Activated T-cell treated with anti-CD3 and anti-CD28 coated beads for 1 hour (primary cell): ENCODE measurements around the gene PFN3.
A peak's percentile ranks its signal among the peaks of the same experiment; 100 is the strongest.
"Not testable (repeated sequence)": the region's sequence is repeated elsewhere in the genome, so short reads cannot be mapped to it uniquely, and the experiment has no call there.

Source experiments
- DNase-seq: peaks from one replicate; pipeline ENCODE4 v3.0.0-alpha.2; 2020; ENCODE audit warnings: low read depth

The PFN3 gene

GRCh38 chr5:177393206-177393765, 7.2 kb downstream of the PFN3 start:
- no peak for DNase-seq

GRCh38 chr5:177392765-177393164, 7.7 kb downstream of the PFN3 start:
- DNase-seq = no peak

GRCh38 chr5:177390363-177391300, 9.8 kb downstream of the PFN3 start:
- DNase-seq = peak; percentile 80

- no peak for DNase-seq
These were observed 11.0 kb downstream of the PFN3 start for GRCh38 chr5:177389241-177390169.

GRCh38 chr5:177388521-177389052, 11.9 kb downstream of the PFN3 start:
- DNase-seq = no peak

- DNase-seq = no peak
These were observed 13.1 kb downstream of the PFN3 start for GRCh38 chr5:177387405-177387804.

GRCh38 chr5:177386542-177386941, 13.9 kb downstream of the PFN3 start:
- DNase-seq = no peak

GRCh38 chr5:177385720-177386119, 14.7 kb downstream of the PFN3 start:
- no peak for DNase-seq

GRCh38 chr5:177384134-177384533, 16.3 kb downstream of the PFN3 start, which contains the start of gene SLC34A1:
SLC34A1 (plus strand) TSS chr5:177384434; CDS start chr5:177385742, 1,308 bp downstream.
- no peak for DNase-seq

GRCh38 chr5:177383181-177383580, 17.3 kb downstream of the PFN3 start:
- no peak for DNase-seq

- DNase-seq = no peak
These were observed 17.9 kb downstream of the PFN3 start for GRCh38 chr5:177382423-177383029.

GRCh38 chr5:177380805-177381126, 19.7 kb downstream of the PFN3 start:
- no peak for DNase-seq

- DNase-seq = no peak
These were observed 21.3 kb downstream of the PFN3 start for GRCh38 chr5:177378884-177379883.

GRCh38 chr5:177377851-177378776, 22.3 kb downstream of the PFN3 start:
- no peak for DNase-seq

- no peak for DNase-seq
These were observed 24.4 kb downstream of the PFN3 start for GRCh38 chr5:177376107-177376506.

GRCh38 chr5:177375516-177375915, 24.9 kb downstream of the PFN3 start:
- not testable (repeated sequence) for DNase-seq

- DNase-seq = no peak
These were observed 26.2 kb downstream of the PFN3 start for GRCh38 chr5:177374211-177374610.

GRCh38 chr5:177373806-177374205, 26.7 kb downstream of the PFN3 start:
- DNase-seq = no peak

GRCh38 chr5:177372910-177373309, 27.6 kb downstream of the PFN3 start:
- no peak for DNase-seq
